ENCODE results near the gene OR2J2.
"Not testable (repeated sequence)": the region's sequence is repeated elsewhere in the genome, so short reads cannot be mapped to it uniquely, and the experiment has no call there.

The OR2J2 gene

GRCh38 chr6:29170607-29171006 lies at the start of gene OR2J2:
Gene OR2J2 (plus strand): TSS chr6:29170907. CDS start chr6:29173636, 2,729 bp downstream.
- DNase-seq (ENCODE audit: low read depth in 3 of 3): not testable (repeated sequence)

- DNase-seq (ENCODE audit: low read depth in 3 of 3): no peak
These were observed 41.2 kb upstream of the OR2J2 start for GRCh38 chr6:29129326-29130012.

- no peak for DNase-seq (ENCODE audit: low read depth in 3 of 3)
These were observed 40.1 kb upstream of the OR2J2 start for GRCh38 chr6:29130644-29131043.

GRCh38 chr6:29131691-29132090 lies 39.0 kb upstream of the OR2J2 start:
- DNase-seq (ENCODE audit: low read depth in 3 of 3): no peak

- DNase-seq (ENCODE audit: low read depth in 3 of 3): no peak
These were observed 33.0 kb upstream of the OR2J2 start for GRCh38 chr6:29137724-29138123.

GRCh38 chr6:29141606-29142005 lies 29.1 kb upstream of the OR2J2 start:
- DNase-seq (ENCODE audit: low read depth in 3 of 3): no peak

GRCh38 chr6:29142309-29142708 lies 28.4 kb upstream of the OR2J2 start:
- no peak for DNase-seq (ENCODE audit: low read depth in 3 of 3)

GRCh38 chr6:29146179-29146578 lies 24.5 kb upstream of the OR2J2 start:
- no peak for DNase-seq (ENCODE audit: low read depth in 3 of 3)

GRCh38 chr6:29147074-29147473 lies 23.6 kb upstream of the OR2J2 start:
- no peak for DNase-seq (ENCODE audit: low read depth in 3 of 3)

- not testable (repeated sequence) for DNase-seq (ENCODE audit: low read depth in 3 of 3)
These were observed 21.3 kb upstream of the OR2J2 start for GRCh38 chr6:29149444-29149843.

- DNase-seq (ENCODE audit: low read depth in 3 of 3): no peak
These were observed 17.6 kb upstream of the OR2J2 start for GRCh38 chr6:29153083-29153482.

- not testable (repeated sequence) for DNase-seq (ENCODE audit: low read depth in 3 of 3)
These were observed 15.5 kb upstream of the OR2J2 start for GRCh38 chr6:29155182-29155581.

GRCh38 chr6:29159922-29160321 lies 10.8 kb upstream of the OR2J2 start:
- not testable (repeated sequence) for DNase-seq (ENCODE audit: low read depth in 3 of 3)

- not testable (repeated sequence) for DNase-seq (ENCODE audit: low read depth in 3 of 3)
These were observed 5.1 kb upstream of the OR2J2 start for GRCh38 chr6:29165571-29165970.

GRCh38 chr6:29171736-29172135 lies 1.0 kb downstream of the OR2J2 start:
- no peak for DNase-seq (ENCODE audit: low read depth in 3 of 3)

- DNase-seq (ENCODE audit: low read depth in 3 of 3): no peak
These were observed 12.9 kb downstream of the OR2J2 start for GRCh38 chr6:29183594-29183993.

GRCh38 chr6:29188659-29189058 lies 18.0 kb downstream of the OR2J2 start:
- not testable (repeated sequence) for DNase-seq (ENCODE audit: low read depth in 3 of 3)

- DNase-seq (ENCODE audit: low read depth in 3 of 3): no peak
These were observed 30.3 kb downstream of the OR2J2 start for GRCh38 chr6:29200767-29201662.

- no peak for DNase-seq (ENCODE audit: low read depth in 3 of 3)
These were observed 31.3 kb downstream of the OR2J2 start for GRCh38 chr6:29201966-29202365.

GRCh38 chr6:29211488-29211887 lies 40.8 kb downstream of the OR2J2 start:
- DNase-seq (ENCODE audit: low read depth in 3 of 3): no peak

- DNase-seq (ENCODE audit: low read depth in 3 of 3): no peak
These were observed 45.8 kb downstream of the OR2J2 start for GRCh38 chr6:29216528-29216927.

- DNase-seq (ENCODE audit: low read depth in 3 of 3): not testable (repeated sequence)
These were observed 46.5 kb downstream of the OR2J2 start for GRCh38 chr6:29217242-29217641.

GRCh38 chr6:29218056-29218455 lies 47.3 kb downstream of the OR2J2 start:
- not testable (repeated sequence) for DNase-seq (ENCODE audit: low read depth in 3 of 3)
